Lung (tissue), 12 donors: ENCODE measurements around the gene WDR73. TPM values are rescaled to one million over a fixed set of nuclear protein-coding genes. Genes with fewer than 3 reads are reported as not detected.

Experiments
- ATAC-seq: fragments of 200-7000 bp; cut with Tn5 transposase; one replicate; pipeline ENCODE4 v1.9.1; 2020; ENCODE audit warnings: moderate number of reproducible peaks; ENCODE audit not compliant: insufficient read depth, low FRiP score
- DNase-seq, 3 donors: peaks; one replicate each; pipeline ENCODE4 v3.0.0-alpha.2; 2013 to 2017
- H3K27ac ChIP-seq, 2 donors: one replicate each; pipeline ENCODE4 v1.5.1; 2013; ENCODE audit warnings: mild to moderate bottlenecking in 2 of 2, moderate library complexity in 2 of 2, control low read depth in 1 of 2, inconsistent platforms in 1 of 2, low read depth in 1 of 2, low read length in 1 of 2
- H3K27me3 ChIP-seq, 3 donors: one replicate each; pipeline ENCODE4 v1.5.1; 2013; ENCODE audit warnings: low read length in 2 of 3; ENCODE audit not compliant: control insufficient read depth in 3 of 3, insufficient read depth in 3 of 3
- H3K36me3 ChIP-seq, 4 donors: one replicate each; pipeline ENCODE4 v1.5.1; 2013; ENCODE audit warnings: low read length in 4 of 4, mild to moderate bottlenecking in 1 of 4, moderate library complexity in 1 of 4; ENCODE audit not compliant: control insufficient read depth in 4 of 4, insufficient read depth in 4 of 4
- H3K4me1 ChIP-seq, 5 donors: one replicate each; pipeline ENCODE4 v1.5.1; 2013; ENCODE audit warnings: low read length in 5 of 5, mild to moderate bottlenecking in 2 of 5, moderate library complexity in 1 of 5; ENCODE audit not compliant: control insufficient read depth in 5 of 5, insufficient read depth in 5 of 5
- H3K4me3 ChIP-seq: one replicate; pipeline ENCODE4 v1.5.1; 2013; ENCODE audit warnings: mild to moderate bottlenecking, control low read depth, moderate library complexity
- H3K9ac ChIP-seq, 2 donors: one replicate each; pipeline ENCODE4 v1.5.1; 2013; ENCODE audit warnings: low read length in 2 of 2, control low read depth in 1 of 2; ENCODE audit not compliant: insufficient read depth in 1 of 2
- H3K9me3 ChIP-seq, 4 donors: one replicate each; pipeline ENCODE4 v1.5.1; 2013; ENCODE audit warnings: low read length in 3 of 4, mild to moderate bottlenecking in 1 of 4, moderate library complexity in 1 of 4; ENCODE audit not compliant: control insufficient read depth in 4 of 4, insufficient read depth in 3 of 4
- WGBS, 2 donors: extraction: QIAGEN DNeasy Blood & Tissue Kit; methylation state at CpG; one replicate each; pipeline ENCODE4 v1.1.7; 2013; 5-methylcytosine and 5-hydroxymethylcytosine counted together
- polyA plus RNA-seq, 2 donors: library from polyadenylated mRNA; stranded (reverse); fragments of 200-250 nt; gene quantifications; one replicate each; pipeline ENCODE4 v1.2.1, GENCODE V29; 2013
- total RNA-seq, 2 donors: library from RNA; depleted of rRNA in 1 of 2; stranded (reverse); fragments of >200 nt in 1 of 2; gene quantifications; one replicate each; pipeline ENCODE4 v1.2.1, GENCODE V29; 2014 to 2021
- TF ChIP-seq, protein P1 (sequence below): IDR thresholded peaks from 2 replicates; pipeline ENCODE4 v1.5.1; 2012; ENCODE audit warnings: mild to moderate bottlenecking; ENCODE audit errors: control extremely low read depth, extremely low read depth
- donor health status: control.
- donor health status: control.
- donor health status: Bipolar disorder and iron deficiency.
- donor health status: healthy.
- donor health status: DM: yes; HTN: yes; CAD: no.

Gene WDR73
- total and polyA plus RNA-seq, 4 donors: 18.2 to 35.6 (median 26.5) TPM

DNA sequence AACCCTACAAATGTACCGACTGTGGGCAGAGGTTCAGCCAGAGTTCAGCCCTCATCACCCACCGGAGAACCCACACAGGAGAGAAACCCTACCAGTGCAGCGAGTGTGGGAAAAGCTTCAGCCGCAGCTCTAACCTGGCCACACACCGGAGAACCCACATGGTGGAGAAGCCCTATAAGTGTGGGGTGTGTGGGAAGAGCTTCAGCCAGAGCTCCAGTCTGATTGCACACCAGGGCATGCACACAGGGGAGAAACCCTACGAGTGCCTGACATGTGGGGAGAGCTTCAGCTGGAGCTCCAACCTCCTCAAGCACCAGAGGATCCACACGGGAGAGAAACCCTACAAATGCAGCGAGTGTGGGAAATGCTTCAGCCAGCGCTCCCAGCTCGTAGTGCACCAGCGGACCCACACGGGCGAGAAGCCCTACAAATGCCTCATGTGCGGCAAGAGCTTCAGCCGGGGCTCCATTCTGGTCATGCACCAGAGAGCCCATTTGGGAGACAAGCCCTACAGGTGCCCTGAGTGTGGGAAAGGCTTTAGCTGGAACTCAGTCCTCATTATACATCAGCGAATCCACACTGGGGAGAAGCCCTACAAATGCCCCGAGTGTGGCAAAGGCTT, 32.6 kb downstream of the WDR73 start:
- Histone ChIP-seq H3K9ac (no peak overlapping the region), H3K27me3 (no peaks in the 10 kb centered on the region), H3K27ac (no peak overlapping the region), H3K4me1 (peaks cover 0 to 1% (median 0%) of the 10 kb centered on the region in 5 donors), H3K9me3 (peaks cover 0 to 21% (median 15%) of the 10 kb centered on the region in 4 donors), H3K36me3 (peaks cover 11 to 32% (median 21%) of the 10 kb centered on the region in 4 donors), H3K4me3 (no peak overlapping the region)
- 98 to 99% methylated on average over 17 of the region's 17 CpGs for WGBS, 2 donors
- DNase-seq (no peak), ATAC-seq (no peak)
- TF ChIP-seq, protein P1, sequence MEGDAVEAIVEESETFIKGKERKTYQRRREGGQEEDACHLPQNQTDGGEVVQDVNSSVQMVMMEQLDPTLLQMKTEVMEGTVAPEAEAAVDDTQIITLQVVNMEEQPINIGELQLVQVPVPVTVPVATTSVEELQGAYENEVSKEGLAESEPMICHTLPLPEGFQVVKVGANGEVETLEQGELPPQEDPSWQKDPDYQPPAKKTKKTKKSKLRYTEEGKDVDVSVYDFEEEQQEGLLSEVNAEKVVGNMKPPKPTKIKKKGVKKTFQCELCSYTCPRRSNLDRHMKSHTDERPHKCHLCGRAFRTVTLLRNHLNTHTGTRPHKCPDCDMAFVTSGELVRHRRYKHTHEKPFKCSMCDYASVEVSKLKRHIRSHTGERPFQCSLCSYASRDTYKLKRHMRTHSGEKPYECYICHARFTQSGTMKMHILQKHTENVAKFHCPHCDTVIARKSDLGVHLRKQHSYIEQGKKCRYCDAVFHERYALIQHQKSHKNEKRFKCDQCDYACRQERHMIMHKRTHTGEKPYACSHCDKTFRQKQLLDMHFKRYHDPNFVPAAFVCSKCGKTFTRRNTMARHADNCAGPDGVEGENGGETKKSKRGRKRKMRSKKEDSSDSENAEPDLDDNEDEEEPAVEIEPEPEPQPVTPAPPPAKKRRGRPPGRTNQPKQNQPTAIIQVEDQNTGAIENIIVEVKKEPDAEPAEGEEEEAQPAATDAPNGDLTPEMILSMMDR: no peak

DNA sequence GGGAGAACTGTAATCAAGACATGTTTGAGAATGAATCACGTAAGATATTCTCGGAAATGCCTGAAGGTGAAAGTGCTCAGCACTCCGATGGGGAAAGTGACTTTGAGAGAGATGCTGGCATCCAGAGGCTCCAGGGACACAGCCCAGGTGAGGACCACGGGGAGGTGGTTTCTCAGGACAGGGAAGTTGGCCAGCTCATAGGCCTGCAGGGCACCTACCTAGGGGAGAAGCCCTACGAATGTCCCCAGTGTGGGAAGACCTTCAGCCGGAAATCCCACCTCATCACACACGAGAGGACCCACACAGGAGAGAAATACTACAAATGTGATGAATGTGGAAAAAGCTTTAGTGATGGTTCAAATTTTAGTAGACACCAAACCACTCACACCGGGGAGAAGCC, 33.5 kb downstream of the WDR73 start:
- H3K36me3 ChIP-seq: peaks cover 11 to 32% (median 22%) of the 10 kb centered on the region in 4 donors
- H3K4me3 ChIP-seq: no peak overlapping the region
- ATAC-seq (no peak), DNase-seq (no peak)
- 98% methylated on average over 8 of the region's 8 CpGs for WGBS, 2 donors
- peaks cover 0 to 21% (median 15%) of the 10 kb centered on the region in 4 donors for H3K9me3 ChIP-seq
- TF ChIP-seq, protein P1: no peak
- peaks cover 0 to 3% (median 0%) of the 10 kb centered on the region in 5 donors for H3K4me1 ChIP-seq
- H3K27me3 ChIP-seq: no peaks in the 10 kb centered on the region
- no peak overlapping the region for H3K9ac ChIP-seq
- H3K27ac ChIP-seq: no peak overlapping the region

DNA sequence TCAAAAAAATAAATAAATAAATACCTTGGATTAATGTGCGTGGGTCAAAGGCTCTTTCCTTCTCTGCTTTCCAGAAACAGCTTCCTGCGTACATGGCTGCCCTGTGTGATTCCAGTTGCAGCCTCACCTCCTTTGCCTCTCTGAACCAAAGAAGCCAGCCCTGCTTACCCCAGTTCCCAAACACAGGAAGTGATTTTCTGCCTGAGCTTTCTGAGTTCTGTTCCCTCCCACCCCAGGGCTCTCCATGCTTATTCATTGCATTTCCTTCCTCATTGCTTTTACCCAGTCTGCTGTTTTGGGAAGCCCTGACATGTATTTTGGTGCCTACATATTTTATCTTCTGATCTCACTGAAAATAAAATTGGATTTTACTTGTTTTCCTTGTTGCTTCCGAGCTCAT, 37.8 kb downstream of the WDR73 start:
- no peak overlapping the region for H3K4me3 ChIP-seq
- WGBS, 2 donors: 51 to 68% methylated on average over 3 of the region's 3 CpGs
- ATAC-seq (no peak), DNase-seq (no peak)
- H3K36me3 ChIP-seq: peaks cover 6 to 16% (median 7%) of the 10 kb centered on the region in 4 donors
- H3K9ac ChIP-seq: no peak overlapping the region
- H3K9me3 ChIP-seq: peaks cover 0 to 11% (median 5%) of the 10 kb centered on the region in 4 donors
- H3K4me1 ChIP-seq: peaks cover 0 to 3% (median 0%) of the 10 kb centered on the region in 5 donors
- H3K27ac ChIP-seq: peak overlapping the region in 1 of 2 donors; percentile 52
- TF ChIP-seq, protein P1: no peak
- H3K27me3 ChIP-seq: no peaks in the 10 kb centered on the region
